OCI-LY7 (cell line): ENCODE results near the gene MYO9B. TPM values are rescaled to one million over a fixed set of nuclear protein-coding genes. Genes with fewer than 3 reads are reported as not detected.

Experiments used
- Bru-seq: library from RNA; stranded (reverse); fragments of 400-500 nt; gene quantifications from one replicate; lab custom pipeline; 2021; lab: Mats Ljungman, UMichigan
- BruChase-seq, 2 experiments: library from RNA; stranded (reverse); fragments of 400-500 nt; gene quantifications; one replicate each; lab custom pipeline; 2021; lab: Mats Ljungman, UMichigan
- BruUV-seq: library from RNA; stranded (reverse); fragments of 400-500 nt; replicated peaks from 2 replicates; lab custom pipeline; 2021; lab: Mats Ljungman, UMichigan
- CTCF ChIA-PET: fragments of 300-600 bp; sonication (Branson Sonifier 250); formaldehyde crosslinking; loops from one replicate; lab custom pipeline; 2022; ENCODE audit warnings: antibody characterized with exemption; ENCODE audit not compliant: unreplicated experiment; lab: Charles Lee
- POLR2A ChIA-PET: fragments of 300-600 bp; sonication (Branson Sonifier 250); formaldehyde crosslinking; loops from one replicate; lab custom pipeline; 2022; ENCODE audit warnings: antibody characterized with exemption; lab: Charles Lee
- DNase-seq: peaks from one replicate; pipeline ENCODE4 v3.0.0-alpha.2; 2015; ENCODE audit warnings: low spot score
- H2AFZ ChIP-seq: fragments of 200-600 bp; sonication (generic), shearing (Covaris generic); 2 replicates; pipeline ENCODE4 v1.6.1; 2014; ENCODE audit warnings: mild to moderate bottlenecking, antibody characterized with exemption, low read length, moderate library complexity
- H3K27ac ChIP-seq: fragments of 200-600 bp; sonication (generic); 2 replicates; pipeline ENCODE4 v1.5.1; 2014; ENCODE audit warnings: mixed run types, low read depth, mild to moderate bottlenecking, moderate library complexity, low read length, inconsistent platforms; ENCODE audit not compliant: poor library complexity, severe bottlenecking
- H3K36me3 ChIP-seq: fragments of 200-600 bp; sonication (generic); 2 replicates; pipeline ENCODE4 v1.6.1; 2014; ENCODE audit warnings: mild to moderate bottlenecking, antibody characterized with exemption, low read length, moderate library complexity, mixed read lengths; ENCODE audit not compliant: insufficient read depth
- H3K4me1 ChIP-seq: fragments of 200-600 bp; sonication (generic); 2 replicates; pipeline ENCODE4 v1.5.1; 2014; ENCODE audit warnings: mild to moderate bottlenecking, low read length; ENCODE audit not compliant: insufficient read depth, poor library complexity, severe bottlenecking
- H3K4me2 ChIP-seq: fragments of 200-600 bp; sonication (generic); 2 replicates; pipeline ENCODE4 v1.6.1; 2014; ENCODE audit warnings: mild to moderate bottlenecking, low read length
- H3K4me3 ChIP-seq: fragments of 200-600 bp; sonication (generic); 2 replicates; pipeline ENCODE4 v1.5.1; 2014; ENCODE audit warnings: mild to moderate bottlenecking, low read depth, low read length; ENCODE audit not compliant: poor library complexity, severe bottlenecking
- H3K79me2 ChIP-seq: fragments of 200-600 bp; sonication (generic); 2 replicates; pipeline ENCODE4 v1.6.1; 2016; ENCODE audit warnings: low read depth, mild to moderate bottlenecking, low read length, moderate library complexity, mixed read lengths; ENCODE audit not compliant: insufficient read depth
- H3K9me2 ChIP-seq: fragments of 200-600 bp; sonication (generic); 2 replicates; pipeline ENCODE4 v1.6.1; 2016; ENCODE audit warnings: mild to moderate bottlenecking, low read length, mixed read lengths; ENCODE audit not compliant: insufficient read depth
- H3K9me3 ChIP-seq: fragments of 200-600 bp; sonication (generic); 2 replicates; pipeline ENCODE4 v1.6.1; 2014; ENCODE audit warnings: mild to moderate bottlenecking, mixed run types, low read length, mixed read lengths
- H4K20me1 ChIP-seq: fragments of 200-600 bp; sonication (generic); 2 replicates; pipeline ENCODE4 v1.6.1; 2014; ENCODE audit warnings: mild to moderate bottlenecking, antibody characterized with exemption, low read length, moderate library complexity, mixed read lengths; ENCODE audit not compliant: insufficient read depth
- EZH2phosphoT487 ChIP-seq: fragments of 200-600 bp; sonication (generic); IDR thresholded peaks from 2 replicates; pipeline ENCODE4 v1.6.1; 2018; ENCODE audit warnings: low read depth, borderline replicate concordance, mild to moderate bottlenecking, mixed run types, antibody characterized with exemption, low read length, moderate library complexity, mixed read lengths
- intact Hi-C: fragments of 100-400 bp; cut with micrococcal nuclease; formaldehyde crosslinking; loops from one replicate; pipeline ENCODE4 v1.10.0; 2022; ENCODE audit not compliant: unreplicated experiment
- long read RNA-seq: library from polyadenylated mRNA; stranded (forward); transcript quantifications from one replicate; pipeline ENCODE4 v2.0.0, GENCODE V29; 2022
- total RNA-seq, 2 experiments: library from RNA; depleted of rRNA in 1 of 2; stranded (reverse); fragments of >200 nt in 1 of 2; shearing (Covaris generic) in 1 of 2; gene quantifications; 2 replicates each; pipeline ENCODE4 v1.2.3, GENCODE V29; 2014 to 2022
- TF ChIP-seq, protein P1 (sequence below): fragments of 200-600 bp; sonication (generic); conservative IDR thresholded peaks from 2 replicates; pipeline ENCODE4 v1.5.1; 2014; ENCODE audit warnings: mild to moderate bottlenecking, antibody characterized with exemption, low read length, moderate library complexity, mixed read lengths

Gene MYO9B
- total RNA-seq (2014; rRNA removed; shearing (Covaris generic)) (74.7 and 84.9 TPM in 2 replicates), total RNA-seq (2022) (144 and 150 TPM in 2 replicates), Bru-seq, nascent RNA (percentile 64 among the genes with signal in this experiment), BruChase-seq, experiment 1, labeled RNA remaining after a 6-hour chase (percentile 75 among the genes with signal in this experiment), BruChase-seq, experiment 2, labeled RNA remaining after a 2-hour chase (percentile 69 among the genes with signal in this experiment)
- long read RNA-seq, full-length matches to known transcripts: 2 of 105 reads
- long read RNA-seq, partial matches to known transcripts: 49 of 105 reads
- long read RNA-seq, other reads (novel, unspliced or antisense): 54 of 105 reads

DNA sequence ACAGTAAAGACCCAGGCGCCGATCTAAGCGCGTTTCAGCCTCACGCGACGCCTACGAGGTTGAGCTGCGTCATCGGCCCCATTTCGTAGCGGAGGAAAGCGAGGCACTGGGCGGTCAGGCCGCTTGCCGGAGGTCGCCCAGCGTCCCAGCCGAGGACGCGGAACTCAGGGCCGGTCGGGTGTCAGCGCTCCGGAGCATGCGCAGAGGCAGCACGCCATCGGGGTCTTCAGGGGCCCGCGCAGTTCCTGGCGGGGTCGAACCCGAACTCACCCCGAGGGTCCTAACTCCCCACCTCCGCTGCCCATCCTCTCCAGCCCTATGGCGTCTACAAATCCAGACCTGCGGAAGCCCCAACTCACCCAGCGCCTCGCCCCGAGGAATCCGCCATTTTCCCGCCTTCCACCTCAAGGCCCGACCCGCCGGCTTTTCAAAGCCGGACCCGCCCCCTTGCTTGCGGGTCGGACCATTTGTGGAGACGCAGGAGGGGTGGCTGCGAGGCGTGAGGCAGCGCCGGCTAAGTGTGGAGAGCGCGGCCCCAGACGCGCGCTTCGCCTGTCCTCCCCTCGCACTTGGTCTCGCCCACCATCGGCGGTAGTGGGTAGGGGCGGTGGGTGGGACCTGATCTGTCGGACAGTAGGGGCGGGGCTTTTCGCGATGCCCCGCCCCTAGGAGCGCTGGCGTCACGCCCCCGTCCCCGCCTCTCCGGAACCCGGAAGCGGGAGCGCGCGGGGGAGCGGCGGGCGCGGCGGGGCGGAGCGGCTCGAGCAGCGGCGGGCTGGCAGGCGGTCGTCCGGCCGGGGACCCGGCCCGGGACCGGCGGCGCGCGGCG lies at the start of gene MYO9B, which contains the start of gene HAUS8:
MYO9B (plus strand) TSS at position 743 of the 829 bp plus-strand sequence. CDS start 25,941 bp downstream, outside the sequence.
HAUS8 (minus strand) TSS at position 418 of the 829 bp plus-strand sequence; CDS start at position 388, 30 bp downstream.
- no TSS peak for BruUV-seq
- CTCF ChIA-PET: no interaction called here
- Histone ChIP-seq H3K9me2 (no peaks in the 10 kb centered on the region), H3K36me3 (peaks cover 34% of the 10 kb centered on the region), H4K20me1 (peaks cover 15% of the 10 kb centered on the region), H3K79me2 (peaks cover 81% of the 10 kb centered on the region), H2AFZ (peak within 1 kb of the TSS; percentile 12; the same call in 1 of the 2 replicates), H3K4me2 (peak within 1 kb of the TSS; percentile 90), H3K4me1 (peaks cover 53% of the 10 kb centered on the region), H3K4me3 (peak within 1 kb of the TSS; percentile 84), H3K9me3 (no peaks in the 10 kb centered on the region), H3K27ac (peak within 1 kb of the TSS; percentile 89)
- intact Hi-C loops: loop anchor here (2.0 to 10.0 kb wide), 4 partner anchors 60 to 630 kb away; no protein-coding TSS in a partner anchor
- DNase-seq: peak; percentile 100
- POLR2A ChIA-PET: interaction anchor here (0.6 to 1.0 kb wide), 6 partner anchors 13 to 940 kb away, joined by 3 to 7 read pairs (median 3); no protein-coding TSS in a partner anchor
- no peak for TF ChIP-seq EZH2phosphoT487
- TF ChIP-seq, protein P1, sequence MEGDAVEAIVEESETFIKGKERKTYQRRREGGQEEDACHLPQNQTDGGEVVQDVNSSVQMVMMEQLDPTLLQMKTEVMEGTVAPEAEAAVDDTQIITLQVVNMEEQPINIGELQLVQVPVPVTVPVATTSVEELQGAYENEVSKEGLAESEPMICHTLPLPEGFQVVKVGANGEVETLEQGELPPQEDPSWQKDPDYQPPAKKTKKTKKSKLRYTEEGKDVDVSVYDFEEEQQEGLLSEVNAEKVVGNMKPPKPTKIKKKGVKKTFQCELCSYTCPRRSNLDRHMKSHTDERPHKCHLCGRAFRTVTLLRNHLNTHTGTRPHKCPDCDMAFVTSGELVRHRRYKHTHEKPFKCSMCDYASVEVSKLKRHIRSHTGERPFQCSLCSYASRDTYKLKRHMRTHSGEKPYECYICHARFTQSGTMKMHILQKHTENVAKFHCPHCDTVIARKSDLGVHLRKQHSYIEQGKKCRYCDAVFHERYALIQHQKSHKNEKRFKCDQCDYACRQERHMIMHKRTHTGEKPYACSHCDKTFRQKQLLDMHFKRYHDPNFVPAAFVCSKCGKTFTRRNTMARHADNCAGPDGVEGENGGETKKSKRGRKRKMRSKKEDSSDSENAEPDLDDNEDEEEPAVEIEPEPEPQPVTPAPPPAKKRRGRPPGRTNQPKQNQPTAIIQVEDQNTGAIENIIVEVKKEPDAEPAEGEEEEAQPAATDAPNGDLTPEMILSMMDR: no peak

GRCh38 chr19:17025991-17026658 lies 49.5 kb upstream of the MYO9B start:
- Histone ChIP-seq H3K9me3 (no peaks in the 10 kb centered on the region), H3K79me2 (no peaks in the 10 kb centered on the region), H3K4me2 (no peak overlapping the region), H3K36me3 (no peaks in the 10 kb centered on the region), H3K4me1 (peaks cover 30% of the 10 kb centered on the region), H2AFZ (peak overlapping the region; percentile 42), H4K20me1 (no peaks in the 10 kb centered on the region), H3K27ac (no peak overlapping the region), H3K4me3 (no peak overlapping the region), H3K9me2 (no peaks in the 10 kb centered on the region)
- TF ChIP-seq EZH2phosphoT487: no peak
- TF ChIP-seq, protein P1: no peak
- DNase-seq: no peak
- ChIA-PET CTCF (no interaction called here), POLR2A (no interaction called here)
- intact Hi-C loops: no loop called here
- no TSS peak for BruUV-seq
